ENCODE results near the gene IL1RN.

IL1RN gene

DNA sequence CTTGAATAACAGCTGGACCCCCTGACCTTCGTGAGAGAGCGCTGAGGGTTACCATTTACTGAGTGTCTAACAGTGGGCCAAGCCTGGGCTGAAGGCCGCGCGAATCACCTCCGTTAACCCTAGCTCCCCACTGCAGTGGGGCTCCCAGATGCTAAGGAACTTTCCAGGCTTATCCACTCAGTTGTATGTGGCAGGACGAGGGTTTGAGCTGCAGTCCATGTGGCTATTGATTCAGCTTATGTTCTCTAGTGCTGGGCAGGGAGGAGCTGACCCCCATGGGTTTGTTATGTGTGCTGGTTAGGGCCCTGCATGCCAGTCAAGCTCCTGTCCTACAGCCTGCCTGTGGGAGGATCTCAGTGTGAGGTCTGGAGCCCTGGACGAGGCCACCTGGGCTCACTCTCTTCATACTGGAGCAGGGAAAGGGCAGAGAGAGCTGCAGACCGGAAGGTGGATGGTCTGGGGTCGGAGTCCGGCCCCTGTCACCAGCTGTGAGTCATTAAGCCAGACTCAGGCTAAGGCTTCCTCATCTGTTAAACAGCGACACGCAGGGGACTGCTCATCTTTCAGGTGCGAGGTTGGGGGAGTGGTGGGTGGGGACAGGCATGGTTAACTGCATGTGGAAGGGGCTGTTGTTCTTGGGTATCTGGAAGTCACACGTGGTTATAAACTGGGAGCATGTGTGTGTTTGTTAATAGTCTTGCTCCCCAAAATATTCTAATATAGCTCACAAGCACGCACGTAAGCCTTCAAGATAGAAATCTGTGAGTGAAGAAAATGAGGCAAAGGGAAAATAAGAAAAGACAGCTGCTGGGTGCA lies 52.9 kb downstream of the IL1RN start:
- H3K9me3 ChIP-seq (ENCODE audit: control insufficient read depth in 5 of 5, low read length in 5 of 5): no peaks in the 10 kb centered on the region
- H3K9ac ChIP-seq (ENCODE audit: low read length in 5 of 5): no peak overlapping the region
- no peaks in the 10 kb centered on the region for H3K36me3 ChIP-seq (ENCODE audit: control insufficient read depth in 5 of 5, insufficient read depth in 5 of 5, low read length in 5 of 5)
- H3K4me1 ChIP-seq (ENCODE audit: control insufficient read depth in 5 of 5, insufficient read depth in 5 of 5, low read length in 5 of 5): peaks cover 0 to 20% (median 11%) of the 10 kb centered on the region in 5 donors
- no peak overlapping the region for H3K4me3 ChIP-seq (ENCODE audit: low read depth in 1 of 5, low read length in 5 of 5)
- H3K27ac ChIP-seq (ENCODE audit: low read depth, low read length): no peak overlapping the region
- no peaks in the 10 kb centered on the region for H3K27me3 ChIP-seq (ENCODE audit: control insufficient read depth in 5 of 5, insufficient read depth in 4 of 5, low read length in 5 of 5)

DNA sequence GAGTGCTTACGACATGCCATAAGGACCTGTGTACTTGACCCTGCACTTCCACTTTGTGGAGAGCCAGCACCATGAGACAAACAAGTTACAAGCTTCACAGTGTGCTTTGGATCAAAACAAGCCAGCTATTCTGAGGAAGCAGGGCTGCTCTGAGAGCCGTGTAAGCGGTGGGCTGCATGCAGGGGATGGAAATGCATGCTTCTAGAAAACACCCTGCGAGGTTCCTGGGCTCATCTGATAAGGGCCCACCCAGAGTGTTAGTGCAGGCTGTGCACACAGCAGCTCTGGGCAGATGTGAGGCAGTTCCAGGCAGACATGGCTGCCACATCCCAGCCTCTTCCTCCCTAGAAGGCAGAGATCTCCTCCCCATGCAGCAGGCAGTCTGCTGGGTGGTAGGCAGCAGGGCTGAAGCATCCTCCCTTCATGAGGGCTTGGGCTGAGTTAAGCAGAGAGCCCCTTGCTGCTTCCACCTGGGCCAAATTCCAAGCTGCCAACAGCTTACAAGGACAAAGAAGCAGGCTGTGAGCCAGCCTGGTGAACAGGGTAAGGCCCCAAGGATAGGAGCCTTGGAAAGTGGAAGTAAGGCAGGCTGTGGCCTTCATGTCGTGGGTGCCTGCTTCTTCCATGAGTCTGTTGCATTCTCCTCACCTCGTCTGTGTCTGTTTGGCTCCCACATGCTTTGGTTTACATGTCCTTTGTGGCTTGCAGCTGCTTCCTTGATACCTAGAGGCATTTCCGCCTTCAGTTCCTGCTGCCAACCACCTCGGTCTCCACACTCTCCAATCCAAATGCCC lies 54.1 kb downstream of the IL1RN start:
- Histone ChIP-seq H3K4me1 (ENCODE audit: control insufficient read depth in 5 of 5, insufficient read depth in 5 of 5, low read length in 5 of 5) (peaks cover 3 to 21% (median 16%) of the 10 kb centered on the region in 5 donors), H3K36me3 (ENCODE audit: control insufficient read depth in 5 of 5, insufficient read depth in 5 of 5, low read length in 5 of 5) (no peaks in the 10 kb centered on the region), H3K9ac (ENCODE audit: low read length in 5 of 5) (peak overlapping the region in 1 of 5 donors; percentile 26), H3K27ac (ENCODE audit: low read depth, low read length) (no peak overlapping the region), H3K4me3 (ENCODE audit: low read depth in 1 of 5, low read length in 5 of 5) (no peak overlapping the region), H3K27me3 (ENCODE audit: control insufficient read depth in 5 of 5, insufficient read depth in 4 of 5, low read length in 5 of 5) (no peaks in the 10 kb centered on the region), H3K9me3 (ENCODE audit: control insufficient read depth in 5 of 5, low read length in 5 of 5) (no peaks in the 10 kb centered on the region)

DNA sequence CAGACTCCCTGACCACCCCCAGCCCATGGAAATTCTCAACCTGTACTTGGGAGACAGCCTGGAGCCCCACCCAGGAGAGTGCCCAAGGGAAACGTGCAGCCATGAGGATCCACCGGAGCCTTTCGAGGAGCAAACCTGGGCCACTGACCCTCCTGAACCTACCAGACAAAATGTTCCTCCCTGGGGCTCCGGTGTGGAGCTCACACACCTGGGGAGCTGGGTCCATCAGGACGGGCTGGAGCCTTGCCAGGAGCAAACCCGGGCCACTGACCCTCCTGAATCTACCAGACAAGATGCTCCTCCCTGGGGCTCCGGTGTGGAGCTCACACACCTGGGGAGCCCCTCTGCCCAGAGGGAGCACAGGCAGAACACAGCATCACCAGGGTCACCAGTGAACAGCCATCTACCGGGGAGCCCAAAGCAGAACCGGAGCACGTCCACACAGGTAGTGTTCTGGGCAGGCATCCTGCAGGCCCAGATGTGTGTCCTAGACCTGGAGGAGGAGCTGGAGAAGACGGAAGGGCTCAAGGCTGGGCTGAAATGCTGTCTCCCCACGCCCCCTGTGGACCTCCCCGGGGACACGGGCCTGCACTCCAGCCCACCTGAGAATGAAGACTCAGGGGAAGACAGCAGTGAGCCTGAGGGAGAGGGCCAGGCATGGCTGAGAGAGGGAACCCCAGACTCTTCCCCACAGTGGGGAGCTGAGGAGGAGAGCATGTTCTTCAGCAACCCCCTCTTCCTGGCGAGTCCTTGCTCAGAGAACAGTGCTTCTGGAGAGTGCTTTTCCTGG lies 55.3 kb downstream of the IL1RN start:
- H3K27me3 ChIP-seq (ENCODE audit: control insufficient read depth in 5 of 5, insufficient read depth in 4 of 5, low read length in 5 of 5): no peaks in the 10 kb centered on the region
- peaks cover 3 to 21% (median 16%) of the 10 kb centered on the region in 5 donors for H3K4me1 ChIP-seq (ENCODE audit: control insufficient read depth in 5 of 5, insufficient read depth in 5 of 5, low read length in 5 of 5)
- H3K9ac ChIP-seq (ENCODE audit: low read length in 5 of 5): no peak overlapping the region
- no peak overlapping the region for H3K27ac ChIP-seq (ENCODE audit: low read depth, low read length)
- no peak overlapping the region for H3K4me3 ChIP-seq (ENCODE audit: low read depth in 1 of 5, low read length in 5 of 5)
- H3K9me3 ChIP-seq (ENCODE audit: control insufficient read depth in 5 of 5, low read length in 5 of 5): no peaks in the 10 kb centered on the region
- H3K36me3 ChIP-seq (ENCODE audit: control insufficient read depth in 5 of 5, insufficient read depth in 5 of 5, low read length in 5 of 5): no peaks in the 10 kb centered on the region

DNA sequence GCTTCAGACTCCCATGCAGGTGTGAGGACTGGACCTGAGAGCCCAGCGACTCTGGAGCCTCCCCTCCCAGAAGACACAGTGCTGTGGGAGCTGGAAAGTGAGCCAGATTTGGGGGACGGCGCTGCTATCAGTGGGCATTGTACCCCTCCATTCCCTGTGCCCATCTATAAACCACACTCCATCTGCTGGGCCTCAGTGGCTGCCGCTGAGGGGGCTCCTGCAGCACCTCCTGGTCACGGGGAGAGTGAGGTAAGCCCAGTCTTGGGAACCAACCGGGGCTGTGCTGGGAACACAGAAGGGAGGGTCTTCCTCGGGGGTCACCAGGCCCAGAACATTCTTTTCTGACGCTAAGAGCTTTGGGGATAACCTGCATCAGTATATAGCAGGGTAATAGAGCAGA lies 55.9 kb downstream of the IL1RN start:
- Histone ChIP-seq H3K27ac (ENCODE audit: low read depth, low read length) (no peak overlapping the region), H3K9ac (ENCODE audit: low read length in 5 of 5) (no peak overlapping the region), H3K4me3 (ENCODE audit: low read depth in 1 of 5, low read length in 5 of 5) (no peak overlapping the region), H3K36me3 (ENCODE audit: control insufficient read depth in 5 of 5, insufficient read depth in 5 of 5, low read length in 5 of 5) (no peaks in the 10 kb centered on the region), H3K27me3 (ENCODE audit: control insufficient read depth in 5 of 5, insufficient read depth in 4 of 5, low read length in 5 of 5) (no peaks in the 10 kb centered on the region), H3K9me3 (ENCODE audit: control insufficient read depth in 5 of 5, low read length in 5 of 5) (no peaks in the 10 kb centered on the region), H3K4me1 (ENCODE audit: control insufficient read depth in 5 of 5, insufficient read depth in 5 of 5, low read length in 5 of 5) (peaks cover 3 to 21% (median 16%) of the 10 kb centered on the region in 5 donors)

Measured in subcutaneous abdominal adipose tissue (tissue), 5 donors.